ENCODE measurements around the gene SPRTN. TPM values are rescaled to one million over a fixed set of nuclear protein-coding genes. Genes with fewer than 3 reads are reported as not detected.

Gene SPRTN
- total RNA-seq, 1 experiment from 2014 or later, result 8.6 TPM

DNA sequence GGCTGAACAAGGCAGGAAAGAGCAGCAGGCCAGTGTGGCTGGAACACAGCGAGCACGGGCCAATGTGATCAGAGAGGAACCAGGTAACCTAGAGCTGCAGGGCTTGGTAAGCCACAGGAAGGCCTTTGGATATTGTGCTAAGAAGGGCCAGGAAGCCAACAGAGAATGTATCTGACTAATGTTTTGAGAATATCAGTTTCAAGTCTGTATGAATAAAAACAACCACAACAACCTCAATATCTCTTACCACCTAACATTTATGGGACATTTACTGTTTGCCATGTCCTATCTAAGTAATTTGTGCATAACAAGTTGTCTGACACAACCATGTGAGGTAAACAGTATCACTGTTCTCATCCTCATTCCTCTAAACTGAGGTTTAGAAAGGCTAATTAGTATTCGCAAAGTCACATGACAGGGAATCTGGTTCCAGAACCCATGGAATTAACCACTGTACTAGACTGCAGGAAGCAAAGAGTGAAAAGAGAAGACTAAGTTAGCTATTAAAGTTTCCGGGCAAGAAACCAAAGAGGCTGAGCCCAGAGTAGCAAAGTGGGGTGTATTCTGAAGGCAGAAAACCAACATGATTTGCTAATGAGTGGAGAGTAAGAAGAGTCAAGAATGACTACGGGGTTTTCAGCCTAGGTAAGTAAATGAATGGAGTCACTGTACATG lies 38.9 kb downstream of the SPRTN start:
- DNase-seq (ENCODE audit: low read depth), result no peak

DNA sequence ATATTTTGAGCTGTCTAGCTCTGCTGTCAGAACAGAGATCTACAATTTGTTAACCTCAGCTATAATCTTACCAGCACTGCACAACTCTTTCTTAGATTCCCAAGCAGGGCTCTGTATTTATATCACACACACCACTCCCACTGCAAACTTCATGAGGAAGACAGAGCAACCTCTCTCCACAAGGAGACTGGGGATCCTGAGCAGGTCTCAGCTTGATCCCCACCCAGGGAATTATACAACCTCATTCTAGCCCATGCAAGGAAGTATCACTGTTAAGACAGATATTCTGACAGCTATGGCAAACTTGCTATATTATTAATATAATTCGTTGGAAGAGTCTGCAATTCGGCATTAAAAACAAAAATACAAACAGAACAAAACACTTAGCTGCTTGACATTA lies 43.6 kb downstream of the SPRTN start:
- no peak for DNase-seq (ENCODE audit: low read depth)

DNA sequence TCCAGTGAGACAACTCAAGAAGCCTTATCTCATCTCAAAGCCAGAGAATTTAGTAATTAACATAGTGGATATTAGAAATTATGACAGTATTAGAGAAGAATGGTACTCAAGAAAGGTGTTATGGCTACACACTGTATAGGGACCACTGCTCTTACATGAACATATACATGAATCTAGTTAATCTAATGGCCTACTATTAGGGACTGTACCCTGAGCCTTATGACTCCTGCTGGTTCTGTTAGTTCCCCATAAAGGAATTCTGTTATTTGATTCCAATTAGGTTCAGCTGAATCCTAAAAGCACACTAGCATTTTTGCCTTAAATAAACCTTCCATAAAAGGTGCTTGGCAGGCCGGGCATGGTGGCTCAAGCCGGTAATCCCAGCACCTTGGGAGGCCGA lies 44.3 kb downstream of the SPRTN start:
- no peak for DNase-seq (ENCODE audit: low read depth)

GRCh38 chr1:231383159-231383860 lies 45.2 kb downstream of the SPRTN start:
- DNase-seq (ENCODE audit: low read depth), result no peak

DNA sequence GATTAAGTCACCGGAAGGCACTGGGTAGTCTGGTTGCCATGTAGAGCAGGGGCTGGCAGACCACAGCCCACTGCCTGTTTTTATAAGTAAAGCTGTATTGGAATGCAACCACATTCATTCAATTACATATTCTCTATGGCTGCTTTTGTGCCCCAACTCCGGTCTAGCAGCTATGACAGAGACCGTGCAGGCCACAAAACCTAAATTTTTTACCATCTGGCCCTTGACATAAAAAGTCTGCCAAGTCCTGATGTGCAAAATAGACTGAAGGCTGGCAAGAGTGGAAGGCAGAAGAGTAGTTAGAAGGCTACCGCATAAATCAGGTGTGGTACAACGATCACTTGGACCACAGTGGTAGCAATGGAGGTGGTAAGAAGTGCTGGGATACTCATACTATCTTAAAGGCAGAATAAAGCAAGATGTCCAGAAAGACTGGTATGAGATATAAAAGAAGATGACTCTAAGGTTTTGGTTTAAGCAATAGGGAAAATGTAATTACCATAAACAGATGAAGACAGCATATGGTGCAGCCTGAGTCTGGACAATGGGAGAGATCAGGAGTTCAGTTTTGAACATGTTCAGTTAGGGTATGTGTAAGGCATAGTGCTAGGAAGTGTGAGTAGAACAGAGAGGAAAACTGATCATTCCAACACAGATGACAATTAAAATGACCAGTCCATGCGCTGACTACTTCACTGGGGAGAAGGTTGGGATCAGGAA lies 46.8 kb downstream of the SPRTN start:
- no peak for DNase-seq (ENCODE audit: low read depth)

- DNase-seq (ENCODE audit: low read depth), result no peak
Measured at GRCh38 chr1:231385416-231385748, 47.3 kb downstream of the SPRTN start.

DNA sequence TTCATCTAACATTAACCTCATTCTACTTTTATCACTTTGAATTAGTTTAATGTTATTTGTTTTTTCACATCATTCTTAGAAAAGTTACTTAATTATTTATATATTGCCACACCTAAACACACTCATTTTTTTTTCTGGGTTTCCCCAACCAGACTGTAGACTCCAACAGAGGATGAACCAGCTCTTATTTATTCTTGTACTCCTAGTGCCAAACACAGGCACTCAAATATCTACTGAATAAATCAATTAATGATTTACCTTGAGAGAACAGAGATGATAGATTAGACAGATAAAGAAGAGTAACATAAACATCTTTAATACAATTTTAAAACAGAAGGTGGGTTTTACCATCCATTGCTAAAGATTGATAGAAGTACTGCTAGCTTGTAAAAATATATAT lies 48.4 kb downstream of the SPRTN start:
- no peak for DNase-seq (ENCODE audit: low read depth)

DNA sequence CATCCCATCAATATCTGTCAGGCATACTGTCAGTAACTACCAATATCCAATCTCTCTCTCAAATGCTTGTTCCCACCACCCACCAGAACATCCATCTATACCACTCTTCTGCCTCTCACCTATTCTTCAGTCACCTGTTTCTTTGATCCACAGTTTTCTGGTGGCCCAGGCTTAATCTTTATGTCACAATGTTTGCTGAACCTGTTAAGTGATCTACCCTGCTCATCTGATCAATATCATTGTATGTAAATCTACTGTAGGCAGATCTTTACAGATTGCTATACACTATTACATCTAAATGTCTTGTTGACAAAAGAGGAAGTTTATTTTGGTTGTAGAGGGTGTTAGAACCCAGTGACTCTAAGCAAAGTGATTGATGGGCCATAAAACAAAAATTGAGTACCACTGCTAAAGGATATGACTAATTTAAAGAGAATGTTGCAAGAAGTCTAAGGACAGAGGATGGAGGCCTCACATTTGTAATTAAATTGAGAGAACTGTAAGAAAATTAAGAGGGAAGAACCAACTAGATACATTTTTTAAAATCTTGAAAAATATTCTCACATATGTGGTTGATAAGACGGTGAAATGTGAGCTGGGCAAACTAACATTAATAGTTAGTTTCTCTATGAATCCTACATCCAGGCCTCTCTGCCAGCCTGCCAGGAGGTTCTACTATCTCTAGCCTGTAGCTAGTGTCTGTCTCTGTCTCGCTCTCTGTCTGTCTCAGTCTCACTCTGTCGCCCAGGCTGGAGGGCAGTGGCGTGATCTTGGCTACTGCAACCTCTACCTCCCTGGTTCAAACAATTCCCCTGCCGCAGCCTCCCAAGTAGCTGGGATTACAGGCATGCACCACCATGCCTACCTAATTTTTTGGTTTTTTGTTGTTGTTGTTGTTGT lies 49.9 kb downstream of the SPRTN start:
- peak; percentile 63 for DNase-seq (ENCODE audit: low read depth)

- DNase-seq (ENCODE audit: low read depth), result no peak
Measured at GRCh38 chr1:231390071-231390470, 52.0 kb downstream of the SPRTN start.

GRCh38 chr1:231392389-231393131 lies 54.5 kb downstream of the SPRTN start:
- no peak for DNase-seq (ENCODE audit: low read depth)

DNA sequence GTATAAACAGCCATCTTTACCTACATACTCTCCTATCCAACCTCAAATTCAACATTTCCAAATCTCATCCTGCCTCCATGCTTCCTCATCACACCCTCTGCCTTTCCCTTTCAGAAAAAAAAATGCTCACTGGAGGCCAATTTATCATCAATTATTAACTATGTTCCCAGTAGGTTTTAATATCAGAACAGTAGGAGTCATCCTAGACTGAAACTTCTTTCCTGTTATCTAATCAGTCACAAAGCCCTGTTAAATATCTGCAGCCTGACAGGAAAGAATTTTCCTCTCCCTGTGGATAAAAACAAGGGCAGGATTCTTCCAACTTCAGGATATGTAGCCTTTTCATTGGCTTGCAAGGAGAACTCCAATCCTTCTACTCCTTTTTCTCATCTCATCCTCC lies 55.6 kb downstream of the SPRTN start:
- DNase-seq (ENCODE audit: low read depth), result no peak

GRCh38 chr1:231395076-231395997 lies 57.2 kb downstream of the SPRTN start:
- peak; percentile 91 for DNase-seq (ENCODE audit: low read depth)

GRCh38 chr1:231395998-231396390 lies 57.9 kb downstream of the SPRTN start:
- no peak for DNase-seq (ENCODE audit: low read depth)

DNA sequence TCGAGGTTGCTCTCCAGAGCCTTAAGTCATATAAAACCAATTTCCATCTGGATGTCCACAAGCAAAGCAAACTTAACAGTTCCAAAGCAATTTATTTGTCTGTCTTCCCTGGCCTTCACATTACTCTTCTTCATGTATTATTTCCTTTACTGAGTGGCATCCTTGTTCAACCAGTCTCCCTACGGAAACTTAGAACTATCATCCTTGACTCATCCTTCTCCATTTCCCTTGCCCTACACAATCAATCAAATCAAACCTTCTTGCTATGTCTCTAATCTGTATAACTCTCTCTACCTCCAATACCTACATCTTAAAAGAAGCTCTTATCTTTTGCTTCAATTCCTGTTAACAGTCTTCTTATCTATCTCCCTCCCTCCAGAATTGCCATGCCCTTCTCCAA lies 58.5 kb downstream of the SPRTN start:
- DNase-seq (ENCODE audit: low read depth), result peak; percentile 30

DNA sequence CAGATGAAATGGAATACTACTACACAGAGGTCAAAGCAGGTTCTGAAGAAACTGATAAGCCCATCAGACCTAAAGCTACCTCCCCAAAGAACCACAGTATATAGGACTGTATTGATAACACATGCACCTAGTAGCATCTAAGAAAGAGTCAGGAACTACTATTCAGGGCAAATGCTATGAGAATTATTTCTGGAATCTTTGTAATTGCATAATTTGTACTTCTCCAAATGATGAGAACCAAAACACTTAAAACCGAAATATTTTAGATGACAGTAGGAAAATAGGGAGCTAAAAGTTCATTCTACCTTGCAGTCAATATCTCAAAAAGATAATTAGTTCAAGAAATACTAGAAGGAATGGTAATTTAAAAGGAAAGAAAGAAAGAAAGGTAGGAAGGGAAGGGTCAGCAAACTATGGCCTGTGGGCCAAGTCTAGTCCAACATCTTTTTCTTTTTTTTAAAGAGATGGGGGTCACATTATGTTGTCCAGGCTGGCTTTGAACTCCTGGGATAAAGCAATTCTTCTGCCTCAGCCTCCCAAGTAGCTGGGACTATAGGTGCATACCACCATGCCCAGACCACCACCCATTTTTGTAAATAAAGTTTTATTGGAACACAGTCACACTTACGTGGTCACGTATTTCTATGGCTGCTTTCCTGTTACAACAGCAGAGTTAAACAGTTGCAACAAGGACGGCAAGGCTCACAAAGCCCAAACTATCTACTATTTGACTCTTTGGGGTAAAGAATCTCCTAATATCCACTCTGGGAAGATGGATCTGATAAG lies 60.0 kb downstream of the SPRTN start:
- no peak for DNase-seq (ENCODE audit: low read depth)

- DNase-seq (ENCODE audit: low read depth), result no peak
Measured at GRCh38 chr1:231401478-231401877, 63.4 kb downstream of the SPRTN start.

GRCh38 chr1:231404318-231404717 lies 66.2 kb downstream of the SPRTN start:
- DNase-seq (ENCODE audit: low read depth), result no peak
